ENCODE results near the gene PIK3R5. TPM values are rescaled to one million over a fixed set of nuclear protein-coding genes. Genes with fewer than 3 reads are reported as not detected.

The PIK3R5 gene
- polyA plus RNA-seq, 3 donors, result 32.1 to 127 (median 47.5) TPM

DNA sequence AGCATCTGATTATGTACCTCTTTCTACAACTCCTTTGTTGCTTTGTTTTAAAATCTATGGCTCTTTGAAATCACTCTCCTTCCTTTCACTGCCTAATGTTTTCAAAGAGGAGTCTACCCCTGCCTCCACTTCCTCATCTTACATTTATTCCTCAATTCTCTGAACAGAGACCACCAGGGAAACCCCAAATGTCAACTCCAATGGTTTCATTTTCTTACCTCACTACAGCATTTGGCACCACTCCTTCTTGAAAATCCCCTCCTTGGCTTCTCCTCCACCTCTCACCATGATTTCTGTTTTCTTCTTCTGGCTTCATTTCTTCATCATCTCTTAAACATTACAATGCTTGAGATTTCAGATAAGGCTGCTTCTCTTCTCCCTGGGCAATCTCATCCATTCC, 2.4 kb upstream of the PIK3R5 start:
- TF ChIP-seq, protein P1, sequence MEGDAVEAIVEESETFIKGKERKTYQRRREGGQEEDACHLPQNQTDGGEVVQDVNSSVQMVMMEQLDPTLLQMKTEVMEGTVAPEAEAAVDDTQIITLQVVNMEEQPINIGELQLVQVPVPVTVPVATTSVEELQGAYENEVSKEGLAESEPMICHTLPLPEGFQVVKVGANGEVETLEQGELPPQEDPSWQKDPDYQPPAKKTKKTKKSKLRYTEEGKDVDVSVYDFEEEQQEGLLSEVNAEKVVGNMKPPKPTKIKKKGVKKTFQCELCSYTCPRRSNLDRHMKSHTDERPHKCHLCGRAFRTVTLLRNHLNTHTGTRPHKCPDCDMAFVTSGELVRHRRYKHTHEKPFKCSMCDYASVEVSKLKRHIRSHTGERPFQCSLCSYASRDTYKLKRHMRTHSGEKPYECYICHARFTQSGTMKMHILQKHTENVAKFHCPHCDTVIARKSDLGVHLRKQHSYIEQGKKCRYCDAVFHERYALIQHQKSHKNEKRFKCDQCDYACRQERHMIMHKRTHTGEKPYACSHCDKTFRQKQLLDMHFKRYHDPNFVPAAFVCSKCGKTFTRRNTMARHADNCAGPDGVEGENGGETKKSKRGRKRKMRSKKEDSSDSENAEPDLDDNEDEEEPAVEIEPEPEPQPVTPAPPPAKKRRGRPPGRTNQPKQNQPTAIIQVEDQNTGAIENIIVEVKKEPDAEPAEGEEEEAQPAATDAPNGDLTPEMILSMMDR (IDR thresholded peaks at IDR 0.05), result no peak
- Histone ChIP-seq H4K20me1 (ENCODE audit: insufficient read depth, low read length) (peaks cover 25% of the 10 kb centered on the region), H3K36me3 (replicated peaks in 1 of 2; ENCODE audit: control insufficient read depth in 1 of 2, insufficient read depth in 2 of 2, low read length in 2 of 2) (peaks cover under 1 to 5% of the 10 kb centered on the region in 2 donors), H3K4me2 (replicated peaks; ENCODE audit: extremely low read depth, low read length, poor library complexity, severe bottlenecking) (peak overlapping the region; percentile 94), H3K27me3 (ENCODE audit: control insufficient read depth in 2 of 2, insufficient read depth in 2 of 2, low read length in 2 of 2) (no peaks in the 10 kb centered on the region), H3K4me3 (replicated peaks in 1 of 3; ENCODE audit: low read depth in 2 of 3, low read length in 3 of 3) (peak overlapping the region in 1 of 3 experiments; percentile 95), H3K4me1 (ENCODE audit: control insufficient read depth in 1 of 2, insufficient read depth in 2 of 2, low read length in 2 of 2) (peaks cover 60 to 75% of the 10 kb centered on the region in 2 donors), H3K9ac (ENCODE audit: insufficient read depth, low read length, poor library complexity, severe bottlenecking) (no peak overlapping the region), H3K27ac (ENCODE audit: low read depth in 1 of 2, low read length in 2 of 2) (peak overlapping the region; percentile 91 to 97), H2AFZ (ENCODE audit: insufficient read depth, low read depth, low read length, poor library complexity, severe bottlenecking) (no peak overlapping the region), H3K9me3 (replicated peaks in 1 of 2; ENCODE audit: control insufficient read depth in 1 of 2, insufficient read depth in 1 of 2, low read length in 2 of 2) (no peaks in the 10 kb centered on the region), H3K79me2 (ENCODE audit: insufficient read depth, low read length) (peaks cover 29% of the 10 kb centered on the region)
- Mint-ChIP-seq H3K27ac (peak overlapping the region; percentile 97 to 99 (median 98)), H3K27me3 (ENCODE audit: low read depth in 3 of 3) (peaks cover 0 to 2% (median 2%) of the 10 kb centered on the region in 3 donors), H3K4me1 (peaks cover 66% of the 10 kb centered on the region), H3K36me3 (peaks cover 17 to 27% of the 10 kb centered on the region in 2 donors), H3K9me3 (peaks cover 0 to 4% (median 1%) of the 10 kb centered on the region in 7 donors), H3K4me3 (peak overlapping the region in 1 of 2 donors; percentile 100)
- intact Hi-C loops (cut with micrococcal nuclease), result loop anchor here in 1 of 2 donors (2.0 kb wide), 1 partner anchor 53 kb away; no protein-coding TSS in a partner anchor
- DNase-seq, result peak in 1 of 3 donors; percentile 82

- peaks cover 0 to 2% (median 2%) of the 10 kb centered on the region in 3 donors for H3K27me3 Mint-ChIP-seq (ENCODE audit: low read depth in 3 of 3)
- Histone ChIP-seq H3K27me3 (ENCODE audit: control insufficient read depth in 2 of 2, insufficient read depth in 2 of 2, low read length in 2 of 2) (no peaks in the 10 kb centered on the region), H3K4me2 (replicated peaks; ENCODE audit: extremely low read depth, low read length, poor library complexity, severe bottlenecking) (peak overlapping the region; percentile 94), H3K9me3 (replicated peaks in 1 of 2; ENCODE audit: control insufficient read depth in 1 of 2, insufficient read depth in 1 of 2, low read length in 2 of 2) (no peaks in the 10 kb centered on the region), H3K9ac (ENCODE audit: insufficient read depth, low read length, poor library complexity, severe bottlenecking) (peak overlapping the region; percentile 100), H3K4me1 (ENCODE audit: control insufficient read depth in 1 of 2, insufficient read depth in 2 of 2, low read length in 2 of 2) (peaks cover 65 to 84% of the 10 kb centered on the region in 2 donors), H3K79me2 (ENCODE audit: insufficient read depth, low read length) (peaks cover 38% of the 10 kb centered on the region), H4K20me1 (ENCODE audit: insufficient read depth, low read length) (peaks cover 35% of the 10 kb centered on the region), H3K36me3 (replicated peaks in 1 of 2; ENCODE audit: control insufficient read depth in 1 of 2, insufficient read depth in 2 of 2, low read length in 2 of 2) (peaks cover 3 to 11% of the 10 kb centered on the region in 2 donors), H3K4me3 (replicated peaks in 1 of 3; ENCODE audit: low read depth in 2 of 3, low read length in 3 of 3) (peak overlapping the region in 2 of 3 experiments; percentile 14 to 95), H3K27ac (ENCODE audit: low read depth in 1 of 2, low read length in 2 of 2) (peak overlapping the region; percentile 91 to 97), H2AFZ (ENCODE audit: insufficient read depth, low read depth, low read length, poor library complexity, severe bottlenecking) (no peak overlapping the region)
- TF ChIP-seq, protein P1 (IDR thresholded peaks at IDR 0.05), result no peak
- H3K4me3 Mint-ChIP-seq, result peak overlapping the region; percentile 100
- H3K36me3 Mint-ChIP-seq, result peaks cover 24 to 36% of the 10 kb centered on the region in 2 donors
- peaks cover 0 to 2% (median 1%) of the 10 kb centered on the region in 7 donors for H3K9me3 Mint-ChIP-seq
- peak overlapping the region; percentile 97 to 99 (median 98) for H3K27ac Mint-ChIP-seq
- DNase-seq, result peak; percentile 88 to 93 (median 91)
- intact Hi-C loops (cut with micrococcal nuclease), result loop anchor here in 1 of 2 donors (2.0 kb wide), 1 partner anchor 52 kb away; no protein-coding TSS in a partner anchor
- peaks cover 74% of the 10 kb centered on the region for H3K4me1 Mint-ChIP-seq
- 0% methylated on average over 5 of the region's 9 CpGs for WGBS (ENCODE audit: insufficient coverage)
Observed at GRCh38 chr17:8966926-8967325, 1.4 kb upstream of the PIK3R5 start.
